Cerebellar cortex (tissue), 1 donor: ENCODE results near the gene DUSP19.

Source experiments
- DNase-seq: peaks from one replicate; pipeline ENCODE4 v3.0.0-alpha.2; 2015; ENCODE audit warnings: low spot score

DUSP19 gene

DNA sequence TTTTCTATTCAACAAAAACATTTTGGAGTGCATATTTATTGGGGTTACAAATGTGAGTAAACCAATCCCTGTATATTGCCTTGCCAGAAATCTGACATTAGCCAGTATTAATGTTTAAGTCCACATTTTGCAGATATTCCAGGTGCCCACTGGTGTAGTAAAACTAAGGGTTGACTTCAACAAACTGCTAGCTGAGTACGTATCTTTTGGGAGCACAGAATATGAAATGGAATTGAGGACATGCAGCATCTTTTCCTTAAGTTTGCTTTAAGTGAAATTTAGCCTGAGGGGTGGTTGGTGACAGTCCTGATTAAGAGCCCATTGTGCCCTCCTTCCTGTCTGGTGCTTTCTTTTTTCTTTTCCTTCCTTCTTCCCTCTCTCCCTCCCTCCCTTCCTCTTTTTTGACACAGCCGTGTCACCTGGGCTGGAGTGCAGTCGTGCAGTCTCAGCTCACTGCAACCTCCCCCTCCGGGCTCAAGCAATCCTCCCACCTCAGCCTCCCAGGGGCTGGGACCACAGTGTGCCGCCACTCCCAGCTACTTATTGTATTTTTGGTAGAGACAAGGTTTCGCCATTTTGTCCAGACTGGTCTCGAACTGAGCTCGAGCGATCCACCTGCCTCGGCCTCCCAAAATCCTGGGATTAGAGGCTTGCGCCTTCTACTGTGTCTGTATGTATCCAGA lies 47.3 kb downstream of the DUSP19 start:
- DNase-seq: no peak

DNA sequence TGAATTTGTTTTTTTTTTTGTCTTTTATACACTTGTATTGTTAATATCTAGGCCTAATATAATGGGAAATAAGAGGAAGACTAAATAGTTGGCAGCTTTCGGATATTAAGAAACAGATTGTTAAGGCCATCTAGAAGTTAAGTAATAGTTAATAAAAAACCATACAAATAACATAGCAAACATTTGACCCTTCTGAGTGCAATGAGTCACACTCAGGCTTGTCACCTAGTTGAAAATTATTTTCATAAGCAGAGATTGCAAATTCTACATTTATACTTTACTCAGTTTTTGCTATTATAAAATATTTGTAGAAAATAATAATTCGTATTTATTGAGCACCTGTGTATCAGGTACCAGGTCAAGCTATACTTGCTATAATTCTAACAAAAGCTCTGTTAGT lies 48.1 kb downstream of the DUSP19 start:
- no peak for DNase-seq

DNA sequence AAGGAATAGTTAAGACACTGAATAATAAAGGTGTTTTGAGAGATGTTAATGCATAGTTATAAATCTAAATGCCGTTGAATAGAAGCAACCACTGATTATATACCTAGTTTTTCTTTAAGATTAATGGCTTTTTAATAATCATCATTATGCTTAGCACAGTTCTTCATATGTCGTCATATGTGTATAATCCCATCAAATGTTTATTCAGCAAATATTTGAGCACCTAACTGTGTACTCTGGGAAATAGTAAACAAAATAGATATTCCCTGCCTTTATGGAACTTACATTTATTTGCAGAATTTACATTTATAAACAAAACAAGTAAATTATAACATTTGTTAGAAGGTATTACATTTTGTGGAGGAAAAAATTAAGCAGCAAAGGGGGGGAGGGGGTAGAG lies 55.5 kb downstream of the DUSP19 start:
- no peak for DNase-seq

DNA sequence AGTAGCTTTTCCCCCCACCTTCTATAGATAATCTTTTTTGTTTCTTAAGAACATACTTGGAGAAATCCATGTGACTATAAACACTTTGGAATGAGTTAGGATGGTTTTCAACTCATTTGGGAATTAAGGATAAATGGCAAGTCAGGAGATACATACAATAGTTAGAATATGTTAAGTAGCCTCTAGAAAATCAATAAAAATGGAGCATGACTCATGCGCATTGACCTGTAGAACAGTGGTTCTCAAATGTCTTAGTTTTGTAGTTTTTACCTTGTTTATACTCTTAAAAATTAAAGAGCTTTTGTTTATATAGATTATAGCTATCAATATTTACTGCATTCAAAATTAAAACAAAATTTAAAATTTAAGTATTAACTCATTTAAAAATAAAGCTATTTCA lies 70.4 kb downstream of the DUSP19 start:
- DNase-seq: no peak

DNA sequence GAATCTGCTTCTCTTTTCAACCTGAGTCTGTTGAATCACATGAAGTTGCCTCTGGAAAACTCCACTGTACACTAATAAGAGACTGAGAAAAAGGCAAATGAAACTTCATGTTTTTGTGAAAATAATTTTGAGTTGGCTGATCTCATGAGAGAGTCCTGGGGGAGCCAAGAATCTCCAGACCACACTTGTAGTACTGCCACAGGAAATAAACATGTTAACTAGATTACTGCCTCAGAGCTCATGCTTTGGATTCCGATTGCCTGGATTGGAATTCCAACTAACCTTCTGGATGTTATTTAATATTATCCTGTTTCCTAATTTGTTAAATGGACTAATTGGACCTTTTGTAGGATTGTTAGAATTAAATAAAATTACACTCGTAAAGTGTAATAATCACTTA lies 70.9 kb downstream of the DUSP19 start:
- no peak for DNase-seq
